KG1 (cell line): ENCODE data around the gene LRRC46.

Experiments
- DNase-seq: peaks from one replicate; lab custom pipeline; 2025; lab: John Stamatoyannopoulos, UW

LRRC46 gene

DNA sequence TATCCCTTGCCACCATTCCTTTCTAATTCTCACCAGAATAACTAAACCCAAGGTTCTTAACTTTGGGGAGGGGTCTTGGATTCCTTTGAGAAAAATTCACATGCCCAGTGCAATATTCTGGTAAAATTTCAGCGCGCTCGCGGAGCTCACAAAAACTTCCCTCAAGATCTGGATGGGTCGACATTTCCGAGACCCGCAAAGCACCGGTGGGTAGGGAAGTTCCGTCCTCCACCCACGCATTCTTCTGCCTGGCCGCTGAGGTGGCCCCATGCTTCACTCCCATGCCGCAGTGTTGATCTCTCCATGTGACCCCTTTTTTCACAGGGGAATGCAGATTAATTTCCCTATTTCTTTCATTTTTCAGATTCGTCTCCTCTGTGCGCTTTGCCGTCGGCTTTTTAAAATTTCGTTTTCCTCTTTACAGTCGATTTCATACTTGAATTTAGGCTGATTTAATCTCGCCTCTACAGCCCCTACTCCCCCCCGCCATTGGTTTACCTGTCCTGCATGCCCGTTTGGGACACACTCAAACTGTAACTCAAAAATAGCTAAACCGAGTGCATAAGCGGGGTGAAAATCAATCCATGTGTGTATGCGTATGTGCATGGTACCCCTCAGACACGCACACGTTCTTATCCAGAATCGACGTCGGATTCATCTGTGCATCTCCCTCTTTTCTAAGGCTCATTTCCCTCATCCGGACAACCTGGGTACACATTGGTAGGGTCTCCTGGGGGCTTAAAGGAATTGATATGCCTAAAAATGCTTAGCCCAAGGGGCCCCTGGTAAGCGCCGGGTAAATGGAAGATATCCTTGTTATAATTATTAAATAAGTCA, 20.9 kb downstream of the LRRC46 start:
- no peak for DNase-seq

DNA sequence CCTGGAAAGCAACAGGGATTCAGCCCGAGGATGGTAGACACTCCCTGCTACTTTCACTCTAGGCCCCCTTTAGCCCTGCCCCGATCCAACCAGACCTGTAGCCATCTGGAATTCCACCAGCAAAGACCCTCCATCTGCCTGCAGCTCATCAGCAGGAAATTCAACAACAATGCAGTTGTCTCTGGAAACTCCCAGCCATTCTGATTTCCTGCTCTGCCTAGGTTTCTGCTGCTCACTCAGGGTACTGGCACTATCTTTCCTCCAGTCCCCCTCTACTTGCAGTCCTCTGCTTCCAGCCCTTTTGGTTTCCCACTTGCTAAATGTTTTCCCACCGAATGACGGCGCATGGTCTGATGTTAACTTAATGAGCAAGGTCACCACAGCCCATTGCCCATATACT, 22.1 kb downstream of the LRRC46 start:
- DNase-seq = no peak

DNA sequence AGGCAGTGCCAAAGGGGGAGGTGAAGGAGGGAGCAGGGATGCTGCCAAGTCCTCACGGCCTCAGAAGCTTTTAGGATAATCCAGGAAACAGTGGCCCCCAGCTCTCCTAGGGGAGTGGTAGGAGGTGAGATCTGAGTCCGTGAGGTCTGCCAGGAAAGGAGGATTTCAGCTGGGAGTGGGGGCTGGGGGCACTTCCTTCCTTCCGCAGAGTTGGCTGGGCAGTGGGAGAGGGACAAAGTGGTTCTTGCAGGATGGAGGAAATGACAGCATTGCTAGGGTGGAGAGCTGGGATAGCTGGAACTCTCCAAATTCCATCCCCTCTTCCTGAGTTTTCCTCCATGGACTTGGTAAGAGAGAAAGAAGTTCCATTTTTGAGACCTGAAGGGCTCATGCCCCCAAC, 24.3 kb downstream of the LRRC46 start:
- no peak for DNase-seq

DNA sequence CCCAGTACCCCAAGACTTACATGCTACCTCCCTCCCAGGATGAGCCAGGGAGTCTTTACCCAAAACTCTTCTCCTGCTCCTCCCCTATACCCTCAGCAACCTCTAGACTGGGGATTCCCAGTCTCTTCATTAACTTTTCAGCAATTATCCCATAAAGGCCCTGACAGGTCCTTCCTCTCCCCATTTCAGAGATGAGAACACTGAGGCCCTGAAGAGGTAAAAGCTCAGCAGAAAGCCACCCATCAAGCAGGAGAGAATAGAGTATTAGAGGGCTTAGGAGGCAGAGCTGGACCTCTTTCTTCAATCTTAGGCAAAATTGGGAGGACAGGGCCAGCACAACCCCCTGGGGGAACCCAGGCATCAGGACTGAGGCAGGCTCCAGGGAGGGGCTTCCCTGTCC, 25.4 kb downstream of the LRRC46 start:
- DNase-seq = no peak

DNA sequence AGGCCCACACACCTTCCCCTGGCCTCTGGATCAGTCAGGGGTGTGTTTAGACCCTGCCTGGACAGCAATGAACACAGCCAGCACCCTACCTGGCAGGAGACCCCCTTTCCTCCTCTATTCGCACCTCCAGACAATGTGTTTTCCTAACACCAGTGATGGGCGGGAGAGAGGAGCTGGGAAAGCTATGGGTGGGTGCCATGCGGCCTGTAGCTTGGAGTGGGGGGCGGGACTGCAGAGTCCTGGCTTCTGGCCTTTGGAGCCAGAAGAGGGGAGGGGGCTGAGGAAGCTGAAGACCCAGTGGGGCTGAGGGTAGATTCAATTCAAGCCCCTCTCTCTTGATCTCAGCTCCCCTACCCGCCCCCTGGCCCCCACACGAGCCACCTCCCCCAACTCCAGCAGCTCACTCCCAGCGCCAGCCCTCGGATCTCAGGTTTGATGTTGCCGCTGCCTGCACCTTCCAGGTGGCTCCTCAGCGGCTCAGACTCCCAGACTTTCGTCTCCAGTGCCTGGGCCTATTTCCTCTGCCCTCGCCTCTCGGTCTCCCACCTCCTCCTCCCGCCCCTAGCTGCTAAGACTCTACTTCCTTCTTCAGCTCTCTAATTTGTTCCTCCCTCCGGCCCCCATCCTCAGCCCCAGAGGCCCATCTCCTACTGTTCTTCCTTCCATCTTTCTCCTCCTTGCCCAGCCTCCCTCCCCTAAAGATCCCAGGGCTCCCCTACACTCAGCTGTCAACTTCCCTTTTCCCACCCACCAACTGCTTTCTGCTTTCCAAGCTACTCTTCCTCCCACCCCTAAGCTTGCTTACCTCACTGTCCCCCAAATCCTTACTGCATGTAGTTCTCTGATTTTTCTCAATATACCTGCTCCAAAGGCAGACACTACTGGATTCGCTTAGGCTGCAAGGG, 26.3 kb downstream of the LRRC46 start:
- no peak for DNase-seq

DNA sequence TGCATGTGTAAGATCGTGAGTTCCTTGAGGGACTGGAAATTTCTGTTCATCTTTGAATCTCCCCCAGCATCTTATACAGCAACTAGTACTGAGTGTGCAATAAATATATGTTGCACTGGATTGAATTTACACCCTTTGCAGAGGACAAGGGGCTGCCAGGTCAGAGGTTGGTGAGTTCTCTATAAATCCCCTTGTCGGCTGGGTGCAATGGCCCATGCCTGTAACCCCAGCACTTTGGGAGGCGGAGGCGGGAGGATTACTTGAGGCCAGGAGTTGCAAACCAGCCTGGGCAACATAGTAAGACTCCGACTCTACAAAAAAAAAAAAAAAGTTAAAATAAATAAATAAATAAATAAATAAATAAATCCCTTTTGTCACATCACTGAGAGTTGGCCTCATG, 28.9 kb downstream of the LRRC46 start:
- no peak for DNase-seq

DNA sequence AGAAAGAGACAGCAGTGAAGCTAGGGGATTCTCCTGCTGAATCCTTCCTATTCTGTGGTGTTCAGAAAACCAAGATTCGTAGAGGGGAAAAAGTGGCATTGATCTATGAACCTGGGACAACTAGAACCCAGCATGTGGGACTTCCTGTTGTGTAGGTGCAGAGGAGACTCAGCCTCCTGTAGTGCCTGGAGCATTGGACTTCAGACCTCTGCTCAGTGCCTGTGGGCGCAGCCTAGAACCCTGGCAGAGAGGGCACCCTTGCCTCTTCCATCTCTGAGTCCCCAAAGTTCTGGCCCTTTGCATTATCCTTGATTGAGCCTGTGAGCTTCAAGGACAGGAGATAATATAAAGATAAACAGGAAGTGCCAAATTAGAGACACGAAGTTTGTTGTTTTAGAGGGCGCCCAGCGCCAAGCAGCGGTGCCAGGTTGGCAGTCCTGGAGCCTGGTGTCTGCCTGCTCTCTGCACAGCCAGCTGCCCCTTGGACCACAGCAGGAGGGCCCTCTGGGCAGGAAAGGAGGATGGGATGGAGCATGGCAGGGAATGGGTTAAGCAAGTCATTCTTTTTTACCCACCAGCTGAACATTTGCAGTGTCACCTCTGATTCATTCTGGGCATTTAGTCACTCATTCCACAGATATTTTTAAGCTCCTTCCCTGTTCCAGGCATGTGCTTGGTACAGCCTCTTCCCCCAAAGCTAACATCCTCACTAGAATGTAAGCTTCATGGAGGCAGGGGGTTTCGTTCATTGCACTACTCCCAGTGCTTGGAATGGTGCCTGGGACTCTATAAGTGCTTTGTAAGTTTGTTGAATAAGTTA, 31.4 kb downstream of the LRRC46 start:
- DNase-seq = no peak

DNA sequence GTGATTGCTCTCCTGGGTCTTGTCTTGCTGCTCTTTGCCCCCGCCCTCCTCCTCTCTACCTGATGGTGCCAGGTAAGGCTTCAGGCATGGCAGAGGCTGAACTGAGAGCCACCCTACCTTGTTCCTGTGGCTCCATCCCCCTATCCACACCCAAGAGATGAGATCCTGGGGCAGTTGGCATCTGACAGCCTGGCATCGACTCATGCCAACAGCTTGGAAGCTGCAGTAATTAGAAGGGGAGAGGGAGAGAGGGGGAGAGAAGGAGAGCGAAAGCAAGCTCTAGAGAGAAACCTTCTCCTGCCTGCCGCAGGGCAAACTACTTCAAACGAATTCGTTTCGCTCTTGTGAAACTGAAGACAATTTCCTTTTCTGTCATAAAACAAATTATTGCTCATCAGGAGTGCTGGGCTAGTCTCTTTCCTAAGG, 33.3 kb downstream of the LRRC46 start:
- DNase-seq = no peak

DNA sequence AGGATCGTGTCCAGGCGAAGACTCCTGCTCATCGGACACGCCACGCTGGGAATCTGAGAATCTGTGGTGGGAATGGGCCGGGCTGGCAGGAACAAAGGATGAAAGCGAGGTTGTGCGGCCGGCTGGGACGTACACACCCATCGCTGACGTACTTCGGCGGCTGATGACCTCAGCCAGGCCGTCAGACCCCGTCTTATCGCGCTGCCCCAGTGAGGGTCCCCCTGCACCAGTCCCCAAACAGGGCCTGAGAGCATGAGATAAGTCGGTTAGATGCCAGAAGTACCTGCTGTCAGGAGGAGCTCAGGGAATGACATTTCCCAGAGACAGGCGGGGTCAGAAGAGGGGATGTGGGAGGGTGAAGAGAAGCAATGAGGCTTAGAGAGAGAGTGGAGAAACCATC, 35.5 kb downstream of the LRRC46 start:
- DNase-seq = no peak

DNA sequence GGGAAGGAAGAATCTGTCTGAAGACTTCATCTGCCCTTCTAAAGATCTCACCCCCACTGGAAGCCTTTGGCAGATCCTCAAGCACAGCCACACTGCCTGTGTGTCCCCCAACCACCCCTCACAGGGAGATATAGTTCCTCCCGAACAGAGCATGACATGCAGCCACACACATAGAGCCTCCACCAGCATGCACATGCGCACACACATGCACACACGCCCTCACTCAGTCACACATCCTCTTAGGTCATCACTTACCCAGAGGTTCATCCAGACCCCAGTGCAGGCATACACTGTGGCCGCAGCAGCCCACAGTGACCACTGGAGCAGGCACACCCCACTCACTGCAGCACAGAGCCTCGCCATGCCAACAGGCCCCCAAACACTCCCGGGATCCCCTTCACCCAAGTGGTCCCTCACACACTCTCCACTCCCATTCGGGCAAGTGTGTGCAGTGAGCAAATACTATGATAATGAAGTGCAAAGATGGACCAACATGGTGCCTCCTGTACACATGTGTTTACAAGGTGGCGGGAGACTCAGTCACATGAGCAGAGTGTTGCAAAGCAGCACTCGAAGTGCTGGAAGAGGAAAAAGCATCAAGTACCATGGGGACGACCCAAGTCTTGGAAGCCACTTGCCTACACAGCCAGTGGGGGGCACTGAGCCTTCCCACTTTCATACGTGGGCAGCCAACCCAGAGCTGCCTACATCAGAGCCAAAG, 36.5 kb downstream of the LRRC46 start:
- DNase-seq = no peak

DNA sequence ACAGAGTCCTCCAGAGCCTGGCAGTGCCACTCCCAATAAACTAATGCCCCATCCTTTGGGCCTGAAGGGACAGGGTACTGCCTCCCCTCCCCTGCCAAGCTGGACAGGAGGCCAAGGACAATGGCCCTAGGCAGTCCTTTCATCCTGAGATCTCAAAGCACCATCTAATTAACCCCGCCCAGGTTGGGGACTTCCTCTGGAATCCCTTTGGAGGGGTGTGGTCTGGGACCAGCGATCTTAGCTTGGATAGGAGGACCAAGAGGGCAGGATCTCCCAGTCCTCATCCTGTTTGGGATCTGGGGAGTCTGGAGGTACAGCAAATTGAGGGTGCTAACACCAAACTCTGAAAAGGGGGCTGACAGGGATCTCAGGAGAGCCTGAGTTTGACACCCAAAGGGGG, 37.6 kb downstream of the LRRC46 start:
- DNase-seq = no peak

DNA sequence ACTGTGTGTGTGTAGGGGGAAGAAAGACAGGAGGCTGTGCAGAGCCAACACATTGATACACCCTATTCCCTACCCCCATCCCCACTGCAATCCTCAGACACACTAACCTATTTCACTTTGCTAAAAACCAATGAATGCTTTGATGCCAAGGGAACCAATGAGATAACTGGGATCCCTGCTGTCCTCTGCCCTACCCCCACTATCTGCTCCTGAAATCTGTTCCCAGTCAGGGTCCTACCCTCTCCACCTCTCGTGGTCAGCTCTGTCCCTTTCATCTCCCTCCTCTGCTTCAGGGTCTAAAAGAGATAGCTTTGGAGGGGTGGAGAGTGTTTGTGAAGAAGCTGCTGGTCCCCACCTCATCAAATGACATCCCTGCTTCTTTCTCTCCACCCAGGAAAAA, 38.6 kb downstream of the LRRC46 start:
- no peak for DNase-seq

DNA sequence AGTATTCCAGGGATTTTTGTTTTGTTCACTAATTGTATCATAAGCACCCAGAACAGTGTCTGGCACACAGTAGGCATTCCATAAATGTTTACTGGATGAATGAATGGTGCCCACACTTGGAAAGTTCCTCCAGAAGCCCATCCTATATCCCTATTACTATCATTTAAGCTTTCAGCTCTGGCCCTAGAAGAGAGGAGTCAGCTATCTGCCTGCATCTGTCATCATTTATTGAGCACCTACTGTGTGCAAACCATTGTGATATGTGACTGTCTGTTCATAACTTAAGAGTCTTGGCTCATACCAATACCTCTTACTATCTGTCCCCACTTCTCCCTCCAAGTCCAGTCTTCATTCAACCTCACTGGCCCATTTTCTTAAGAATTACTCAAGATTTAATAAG, 39.6 kb downstream of the LRRC46 start:
- no peak for DNase-seq

DNA sequence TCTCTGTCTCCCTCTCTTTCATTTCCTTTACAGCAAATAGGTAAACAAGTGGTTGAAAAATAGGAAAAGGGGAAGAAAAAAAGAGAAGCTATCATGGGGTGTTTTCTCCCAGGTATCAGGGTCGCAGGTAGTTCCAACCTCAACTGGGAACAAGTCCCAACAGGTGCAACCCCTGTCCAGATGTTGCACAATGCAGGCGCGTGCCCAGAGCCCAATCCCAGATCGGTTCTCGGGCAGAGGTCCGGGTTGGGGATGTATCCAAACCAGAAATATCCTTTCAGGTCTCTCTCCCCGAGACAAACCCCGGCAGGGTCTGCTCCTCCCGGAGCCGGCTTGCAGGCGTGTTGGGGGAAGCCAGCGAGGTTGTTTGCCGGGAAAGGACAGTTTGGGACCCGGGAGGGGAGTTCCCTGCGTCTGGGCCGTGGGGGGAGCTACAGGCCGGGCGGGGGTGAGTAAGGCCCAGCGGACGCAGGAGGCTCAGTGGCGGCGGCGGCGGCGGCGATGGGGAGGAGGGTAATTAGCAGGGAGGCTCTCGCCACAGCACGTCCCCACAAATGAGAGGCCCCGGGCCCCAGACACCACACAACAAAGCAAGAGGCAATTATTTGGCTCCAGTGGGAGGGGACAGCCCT, 40.7 kb downstream of the LRRC46 start:
- no peak for DNase-seq

DNA sequence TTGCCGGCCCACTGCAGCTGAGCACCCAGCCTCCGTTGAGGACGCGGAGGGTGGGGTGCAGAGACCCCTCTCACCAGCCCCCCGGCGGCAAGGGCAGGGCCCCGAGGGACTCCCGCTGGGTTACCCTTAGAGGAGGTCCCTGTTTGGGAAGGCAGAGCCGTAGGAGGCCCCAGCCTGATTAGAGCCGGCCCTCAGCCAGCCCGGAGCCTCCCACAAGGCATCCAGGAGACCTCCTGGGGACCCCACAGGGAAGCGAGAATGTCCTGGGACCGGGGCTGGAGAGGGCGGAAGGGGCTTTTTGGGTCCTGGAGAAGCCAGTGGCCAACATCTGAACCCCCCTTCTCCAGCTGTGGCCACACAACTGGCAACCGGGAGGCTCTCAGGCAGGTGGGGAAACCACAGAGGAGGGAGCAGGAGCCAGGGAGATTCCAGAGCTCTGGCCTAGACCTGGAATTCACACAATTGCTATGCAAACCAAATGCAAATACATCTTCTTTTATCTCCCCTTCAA, 41.2 kb downstream of the LRRC46 start:
- DNase-seq = no peak

DNA sequence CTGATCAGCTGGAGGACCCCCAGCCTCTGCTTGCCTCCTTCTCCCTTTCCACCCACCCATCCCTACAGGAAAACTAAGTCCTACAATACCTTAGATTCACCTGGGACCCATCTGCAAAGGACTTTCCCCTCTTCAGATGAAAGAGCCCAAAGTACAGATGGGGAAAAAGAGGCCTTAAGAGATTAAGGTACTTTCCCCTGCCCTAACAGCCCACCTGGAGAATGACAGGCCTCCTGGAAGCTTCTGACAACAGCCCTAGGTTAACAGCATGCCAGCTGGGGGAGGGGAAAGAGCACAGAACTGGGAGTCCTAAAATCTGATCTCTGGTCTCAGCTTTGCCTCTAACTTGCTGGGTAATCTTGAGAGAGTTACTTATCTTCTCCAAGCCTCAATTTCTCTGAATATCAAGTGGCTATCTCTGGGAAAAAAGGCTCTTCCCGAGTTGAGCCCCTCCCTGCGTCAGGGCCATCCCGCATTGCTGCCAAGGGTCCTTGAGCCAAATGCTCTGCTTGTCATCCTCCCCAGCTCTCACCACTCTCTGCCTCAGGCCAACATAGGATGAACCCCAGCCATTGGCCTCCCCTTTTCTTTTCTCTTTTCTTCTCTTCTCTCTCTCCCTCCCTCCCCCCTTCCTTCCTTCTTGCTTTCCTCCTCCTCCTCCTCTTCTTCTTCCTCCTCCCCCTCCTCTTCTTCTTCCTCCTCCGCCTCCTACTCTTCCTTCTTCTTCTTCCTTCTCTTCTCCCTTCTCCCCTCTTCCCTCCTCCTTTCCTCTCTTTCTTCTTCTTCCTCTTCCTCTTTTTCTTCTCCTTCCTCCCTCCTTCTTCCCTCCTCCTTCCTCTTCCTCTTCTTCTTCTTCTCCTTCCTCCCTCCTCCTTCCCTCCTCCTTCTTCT, 42.0 kb downstream of the LRRC46 start:
- DNase-seq = no peak

DNA sequence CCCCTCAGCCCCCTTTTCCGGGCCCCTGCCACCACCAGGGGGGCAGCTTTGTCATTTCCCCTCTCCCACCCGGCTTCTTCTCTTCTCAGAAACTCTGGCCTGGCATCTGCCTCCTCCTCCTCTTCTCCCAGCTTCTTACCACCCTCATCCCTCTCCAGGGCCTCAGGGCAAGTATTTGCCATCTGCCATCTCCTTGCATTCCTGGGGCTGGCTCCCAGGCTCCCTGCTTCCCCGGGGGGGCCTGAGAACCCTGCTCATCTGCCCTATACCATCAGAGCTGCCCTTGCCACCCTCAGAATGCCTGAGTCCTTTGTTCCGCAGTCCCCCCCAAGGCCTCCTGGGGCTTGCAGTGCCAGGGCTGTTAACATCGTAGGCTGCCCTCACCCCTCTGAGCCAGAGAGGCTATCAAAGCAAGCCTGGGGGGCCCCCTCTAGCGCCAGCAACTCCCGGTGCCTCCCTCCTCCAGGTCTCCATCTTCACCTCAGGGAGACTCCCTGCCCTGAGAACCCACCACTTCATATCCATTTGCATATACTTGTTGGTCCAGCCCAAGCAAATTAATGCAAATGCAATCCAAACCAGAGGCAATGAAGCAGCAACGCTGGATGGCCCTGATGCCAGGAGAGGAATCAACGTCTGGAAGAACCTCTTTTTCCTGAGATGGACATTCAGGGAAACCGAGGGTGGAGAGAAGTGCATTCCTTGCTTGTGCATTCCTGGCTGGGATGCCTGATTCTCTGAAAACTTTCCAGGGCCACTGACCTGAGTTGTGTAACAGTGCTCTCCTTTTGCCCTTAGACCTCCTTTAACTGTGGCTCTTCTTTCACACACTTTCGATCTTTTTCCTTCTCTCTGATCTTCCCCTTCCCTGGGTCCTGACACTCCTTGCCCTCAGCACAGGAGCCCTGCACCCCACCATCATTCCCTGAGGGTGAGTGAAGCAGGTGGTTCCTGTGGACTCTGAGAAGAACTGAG, 43.8 kb downstream of the LRRC46 start:
- DNase-seq = no peak

DNA sequence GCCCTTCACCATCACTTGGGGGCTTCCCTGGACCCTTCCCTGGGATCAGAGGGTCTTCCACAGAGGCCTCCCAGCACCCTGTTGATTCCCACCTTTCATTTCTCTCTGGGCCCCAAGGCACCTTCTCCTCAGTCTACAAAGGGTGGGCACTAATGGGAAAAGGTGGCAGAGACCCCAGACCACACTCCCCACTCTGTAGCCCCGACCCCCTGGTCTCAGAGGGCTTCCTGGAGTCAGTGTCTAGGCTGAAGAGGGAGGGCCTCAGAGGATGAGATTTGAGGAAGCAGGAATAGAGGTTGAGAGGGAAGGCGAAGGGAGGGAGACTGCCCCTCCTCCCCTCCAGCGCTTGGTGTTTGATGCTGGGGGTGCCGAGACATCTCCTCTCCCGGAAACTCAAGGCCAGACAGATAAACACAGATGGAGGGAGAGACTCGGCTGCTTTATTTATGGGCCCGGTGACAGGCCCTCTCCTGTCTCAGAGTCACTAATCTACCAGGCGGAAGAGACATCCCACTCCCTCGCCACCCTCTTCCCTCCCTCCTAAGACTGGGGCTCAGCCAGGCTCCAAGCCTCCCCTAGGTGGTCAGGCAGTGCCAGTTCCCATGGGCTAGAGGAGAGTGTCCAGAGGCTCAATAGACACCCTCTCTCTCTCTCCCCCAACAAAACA, 46.0 kb downstream of the LRRC46 start:
- no peak for DNase-seq
